ENCODE results near the gene PRDX6. TPM values are rescaled to one million over a fixed set of nuclear protein-coding genes. Genes with fewer than 3 reads are reported as not detected.

Gene PRDX6
- polyA plus RNA-seq, 2 of the 4 experiments (the other 2 are of a cell fraction) = 246 TPM

GRCh38 chr1:173527151-173527826, 50.2 kb downstream of the PRDX6 start:
- no peak for FAIRE-seq
- Histone ChIP-seq H3K4me2 (no peak overlapping the region; the same call in 2 of the 3 replicates), H3K9me3 (no peaks in the 10 kb centered on the region), H3K4me1 (no peaks in the 10 kb centered on the region; the same call in 2 of the 3 replicates), H3K4me3 (no peak overlapping the region), H3K27ac (no peak overlapping the region; a peak in 1 of 6 replicates)
- TF ChIP-seq MAX (IDR thresholded peaks at IDR 0.05) (no peak), MAZ (IDR thresholded peaks at IDR 0.05; ENCODE audit: borderline replicate concordance, low read depth, low read length) (no peak), GATA3 (IDR thresholded peaks at IDR 0.05; ENCODE audit: borderline replicate concordance) (no peak), PHF8 (IDR thresholded peaks at IDR 0.05; ENCODE audit: borderline replicate concordance, low read depth) (no peak), HOXA7 (CRISPR knock-in tag; IDR thresholded peaks at IDR 0.05) (no peak), CBX2 (IDR thresholded peaks at IDR 0.05; ENCODE audit: borderline replicate concordance, low read depth) (no peak), RNF2 (IDR thresholded peaks at IDR 0.05; ENCODE audit: borderline replicate concordance, low read depth) (no peak), ZFP36 (IDR thresholded peaks at IDR 0.05; ENCODE audit: borderline replicate concordance, partially characterized antibody) (no peak), CHD2 (IDR thresholded peaks at IDR 0.05; ENCODE audit: low read length, partially characterized antibody) (no peak), EHMT2 (IDR thresholded peaks at IDR 0.05; ENCODE audit: low read depth) (no peak), FOSL2 (IDR thresholded peaks at IDR 0.05) (no peak), FOSL2 (CRISPR knock-in tag; IDR thresholded peaks at IDR 0.05) (no peak), CTCF (IDR thresholded peaks at IDR 0.05) (no peak)
- TF ChIP-seq, protein P1, sequence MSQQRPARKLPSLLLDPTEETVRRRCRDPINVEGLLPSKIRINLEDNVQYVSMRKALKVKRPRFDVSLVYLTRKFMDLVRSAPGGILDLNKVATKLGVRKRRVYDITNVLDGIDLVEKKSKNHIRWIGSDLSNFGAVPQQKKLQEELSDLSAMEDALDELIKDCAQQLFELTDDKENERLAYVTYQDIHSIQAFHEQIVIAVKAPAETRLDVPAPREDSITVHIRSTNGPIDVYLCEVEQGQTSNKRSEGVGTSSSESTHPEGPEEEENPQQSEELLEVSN (IDR thresholded peaks at IDR 0.05; ENCODE audit: borderline replicate concordance, low read depth) = no peak
- TF ChIP-seq, protein P2, sequence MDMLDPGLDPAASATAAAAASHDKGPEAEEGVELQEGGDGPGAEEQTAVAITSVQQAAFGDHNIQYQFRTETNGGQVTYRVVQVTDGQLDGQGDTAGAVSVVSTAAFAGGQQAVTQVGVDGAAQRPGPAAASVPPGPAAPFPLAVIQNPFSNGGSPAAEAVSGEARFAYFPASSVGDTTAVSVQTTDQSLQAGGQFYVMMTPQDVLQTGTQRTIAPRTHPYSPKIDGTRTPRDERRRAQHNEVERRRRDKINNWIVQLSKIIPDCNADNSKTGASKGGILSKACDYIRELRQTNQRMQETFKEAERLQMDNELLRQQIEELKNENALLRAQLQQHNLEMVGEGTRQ (IDR thresholded peaks at IDR 0.05) = no peak
- ATAC-seq = no peak
- ChIA-PET CTCF (no interaction called here), POLR2A (interaction anchor here (1.0 kb wide), 1 partner anchor 297 kb away, joined by 3 read pairs; the partner anchor contains the start of genes CENPL and DARS2)
- 27% methylated on average over 3 of the region's 3 CpGs for WGBS (ENCODE audit: missing lambda C conversion rate)
- no peak for DNase-seq (ENCODE audit: low read depth in 1 of 2, low spot score in 1 of 2)

DNA sequence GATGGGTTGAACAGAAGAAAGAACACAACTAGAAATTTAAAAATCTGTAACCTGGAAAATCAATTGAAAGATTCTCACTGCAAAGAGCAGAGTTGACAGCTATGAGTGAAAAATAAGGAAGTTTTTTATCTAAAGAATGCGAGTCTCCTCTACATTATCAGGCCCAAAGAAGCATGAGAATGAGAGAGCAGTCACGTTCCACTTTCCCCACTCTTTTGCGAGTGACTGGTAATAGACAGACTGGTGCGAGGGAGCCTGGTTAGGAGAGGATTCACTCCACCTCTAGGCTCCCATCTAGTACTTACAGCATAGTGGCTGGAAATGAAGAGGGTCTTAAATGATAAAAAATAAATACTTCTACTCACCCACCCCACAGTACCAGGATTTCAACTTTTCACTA, 52.0 kb downstream of the PRDX6 start:
- no peaks in the 10 kb centered on the region; the same call in 2 of the 3 replicates for H3K4me1 ChIP-seq
- DNase-seq (ENCODE audit: low read depth in 1 of 2, low spot score in 1 of 2) (no peak), FAIRE-seq (no peak), ATAC-seq (0 out of 6 replicates have a peak, but pooled peaks of 1 of the 2 experiments have one; percentile 37)
- no peak overlapping the region; a peak in 1 of 6 replicates for H3K27ac ChIP-seq
- TF ChIP-seq FOSB (CRISPR knock-in tag; IDR thresholded peaks at IDR 0.05) (no peak), MAX (IDR thresholded peaks at IDR 0.05) (no peak), POLR2A (IDR thresholded peaks at IDR 0.05; ENCODE audit: low read length) (no peak), RCOR1 (IDR thresholded peaks at IDR 0.05; ENCODE audit: low read depth, low read length) (no peak), TP53 (CRISPR knock-in tag; IDR thresholded peaks at IDR 0.05) (no peak), HOXB13 (CRISPR knock-in tag; IDR thresholded peaks at IDR 0.05; ENCODE audit: low read depth) (no peak), EP300 (IDR thresholded peaks at IDR 0.05) (no peak), HOXB5 (CRISPR knock-in tag; IDR thresholded peaks at IDR 0.05) (no peak), CHD4 (IDR thresholded peaks at IDR 0.05; ENCODE audit: borderline replicate concordance) (no peak), RFX5 (IDR thresholded peaks at IDR 0.05) (no peak), NR3C1 (IDR thresholded peaks at IDR 0.05) (no peak), KDM1A (IDR thresholded peaks at IDR 0.05; ENCODE audit: low read depth) (no peak)
- no peak overlapping the region for H3K4me2 ChIP-seq
- POLR2A ChIA-PET = no interaction called here
- CTCF ChIA-PET = no interaction called here
- WGBS (ENCODE audit: missing lambda C conversion rate) = 66% methylated on average over 4 of the region's 4 CpGs
- H3K9me3 ChIP-seq = no peaks in the 10 kb centered on the region
- no peak overlapping the region for H3K4me3 ChIP-seq
